ENCODE data around the gene GPLD1.
"Not testable (repeated sequence)": the region's sequence is repeated elsewhere in the genome, so short reads cannot be mapped to it uniquely, and the experiment has no call there.

GPLD1 gene

GRCh38 chr6:24387818-24388217 is 101.6 kb downstream of the GPLD1 start:
- H3K4me3 ChIP-seq (ENCODE audit: low read length) = no peak overlapping the region
- DNase-seq (ENCODE audit: low read depth) = no peak
- TF ChIP-seq CTCF (conservative IDR thresholded peaks at IDR 0.05; ENCODE audit: low read depth, low read length) = no peak

- DNase-seq (ENCODE audit: low read depth) = no peak
- TF ChIP-seq CTCF (conservative IDR thresholded peaks at IDR 0.05; ENCODE audit: low read depth, low read length) = no peak
- no peak overlapping the region for H3K4me3 ChIP-seq (ENCODE audit: low read length)
These were observed 103.7 kb downstream of the GPLD1 start for GRCh38 chr6:24385536-24386269.

GRCh38 chr6:24384369-24385130 is 104.8 kb downstream of the GPLD1 start:
- not testable (repeated sequence) for DNase-seq (ENCODE audit: low read depth)

GRCh38 chr6:24382891-24383494 is 106.4 kb downstream of the GPLD1 start:
- DNase-seq (ENCODE audit: low read depth) = not testable (repeated sequence)

More at GRCh38 chr6:24384369-24385130, 104.8 kb downstream of the GPLD1 start:
- not testable (repeated sequence) for H3K4me3 ChIP-seq (ENCODE audit: low read length)

GRCh38 chr6:24382220-24382540 is 107.2 kb downstream of the GPLD1 start:
- no peak for TF ChIP-seq CTCF (conservative IDR thresholded peaks at IDR 0.05; ENCODE audit: low read depth, low read length)
- DNase-seq (ENCODE audit: low read depth) = no peak
- H3K4me3 ChIP-seq (ENCODE audit: low read length) = no peak overlapping the region

More at GRCh38 chr6:24382891-24383494, 106.4 kb downstream of the GPLD1 start:
- not testable (repeated sequence) for H3K4me3 ChIP-seq (ENCODE audit: low read length)

GRCh38 chr6:24381476-24382219 is 107.7 kb downstream of the GPLD1 start:
- no peak overlapping the region for H3K4me3 ChIP-seq (ENCODE audit: low read length)
- no peak for DNase-seq (ENCODE audit: low read depth)
- no peak for TF ChIP-seq CTCF (conservative IDR thresholded peaks at IDR 0.05; ENCODE audit: low read depth, low read length)

- no peak overlapping the region for H3K4me3 ChIP-seq (ENCODE audit: low read length)
- DNase-seq (ENCODE audit: low read depth) = no peak
- no peak for TF ChIP-seq CTCF (conservative IDR thresholded peaks at IDR 0.05; ENCODE audit: low read depth, low read length)
These were observed 110.8 kb downstream of the GPLD1 start for GRCh38 chr6:24378473-24379097.
